Activated CD4-positive, alpha-beta T cell treated with anti-CD3 and anti-CD28 coated beads, Interleukin-2, amount 50 U/mL, for 4 hours (primary cell): ENCODE results near the gene RMND5B.
"Not testable (repeated sequence)": the region's sequence is repeated elsewhere in the genome, so short reads cannot be mapped to it uniquely, and the experiment has no call there.

Experiments
- DNase-seq, 2 experiments: peaks; one replicate each; pipeline ENCODE4 v3.0.0-alpha.2; 2020

Gene RMND5B, protein sequence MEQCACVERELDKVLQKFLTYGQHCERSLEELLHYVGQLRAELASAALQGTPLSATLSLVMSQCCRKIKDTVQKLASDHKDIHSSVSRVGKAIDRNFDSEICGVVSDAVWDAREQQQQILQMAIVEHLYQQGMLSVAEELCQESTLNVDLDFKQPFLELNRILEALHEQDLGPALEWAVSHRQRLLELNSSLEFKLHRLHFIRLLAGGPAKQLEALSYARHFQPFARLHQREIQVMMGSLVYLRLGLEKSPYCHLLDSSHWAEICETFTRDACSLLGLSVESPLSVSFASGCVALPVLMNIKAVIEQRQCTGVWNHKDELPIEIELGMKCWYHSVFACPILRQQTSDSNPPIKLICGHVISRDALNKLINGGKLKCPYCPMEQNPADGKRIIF

DNA sequence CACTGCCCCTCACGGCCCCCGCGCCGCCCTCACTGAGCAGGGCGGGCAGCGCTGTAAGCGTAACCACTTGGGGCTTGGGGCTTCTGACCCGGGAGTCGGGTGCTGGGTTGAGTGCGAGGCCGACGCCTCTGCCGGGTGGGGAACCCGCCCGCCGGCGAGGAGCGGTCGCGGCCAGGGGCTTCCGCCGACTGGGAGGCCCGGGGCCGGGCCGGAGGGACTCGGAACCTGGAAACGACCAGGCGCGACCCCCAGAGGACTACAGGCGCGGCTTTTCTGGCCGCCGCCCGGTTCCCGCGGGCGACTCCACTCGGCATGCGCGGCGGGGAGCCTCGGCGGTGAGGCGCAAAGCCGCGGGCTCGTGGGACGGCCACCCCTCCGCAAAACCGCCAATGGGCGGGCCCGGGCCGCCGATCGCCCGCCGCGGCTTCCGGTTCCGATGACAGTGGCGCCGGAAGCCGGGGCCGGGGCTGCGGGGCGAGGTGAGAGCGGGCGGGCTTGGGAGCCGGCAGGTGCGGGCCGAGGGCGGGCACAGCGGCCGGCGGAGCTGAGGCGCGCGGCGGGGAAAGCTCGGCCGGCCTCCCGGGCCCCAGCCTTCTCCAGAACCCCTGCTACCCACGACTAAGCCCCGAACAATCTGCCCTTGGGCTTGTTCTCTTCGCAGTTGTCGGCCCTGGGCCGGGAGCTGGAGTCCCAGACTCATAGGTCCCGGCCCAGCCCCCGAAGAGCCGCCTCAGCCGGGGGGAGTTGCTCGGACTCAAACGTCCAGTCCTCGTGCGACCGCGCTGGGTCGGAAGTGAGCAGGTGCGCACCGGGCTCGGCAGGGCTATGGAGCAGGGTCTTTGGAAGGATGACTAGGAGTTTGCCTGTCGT, at the start of gene RMND5B:
Gene RMND5B (plus strand): TSS at position 439 of the 870 bp plus-strand sequence. CDS start 7,106 bp downstream, outside the sequence.
- peak; percentile 66 to 72 for DNase-seq

DNA sequence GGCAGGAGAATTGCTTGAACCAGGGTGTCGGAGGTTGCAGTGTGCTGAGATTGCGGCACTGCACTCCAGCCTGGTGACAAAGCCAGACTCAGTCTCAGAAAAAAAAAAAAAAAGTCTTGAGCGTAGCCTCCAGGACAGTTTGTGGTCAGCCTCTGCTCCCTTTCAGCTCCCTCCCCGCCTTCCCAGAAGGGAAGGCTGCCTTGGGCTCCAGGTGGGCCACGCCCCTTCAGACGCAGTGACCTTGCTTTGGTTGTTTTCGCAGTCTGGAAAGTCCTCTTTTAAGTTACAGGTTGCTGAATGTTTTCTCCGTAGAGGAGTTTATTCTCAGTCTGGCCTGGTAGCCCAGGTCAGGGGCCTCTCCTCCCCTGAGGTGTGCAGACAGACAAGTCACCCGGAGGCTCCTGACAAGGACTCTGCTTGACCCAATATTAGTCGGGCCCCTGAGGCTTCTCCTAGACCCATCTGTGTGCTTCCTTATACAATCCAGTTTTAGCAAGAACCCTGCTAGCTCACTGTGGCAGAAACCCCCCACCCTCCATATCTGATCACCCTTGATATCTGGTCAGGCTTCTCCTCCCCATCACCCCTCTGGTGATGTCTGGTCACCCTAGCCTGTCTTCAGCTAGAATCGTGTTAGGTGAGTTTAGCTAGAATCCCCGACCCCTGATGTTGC, 49.1 kb upstream of the RMND5B start:
- DNase-seq, result no peak

DNA sequence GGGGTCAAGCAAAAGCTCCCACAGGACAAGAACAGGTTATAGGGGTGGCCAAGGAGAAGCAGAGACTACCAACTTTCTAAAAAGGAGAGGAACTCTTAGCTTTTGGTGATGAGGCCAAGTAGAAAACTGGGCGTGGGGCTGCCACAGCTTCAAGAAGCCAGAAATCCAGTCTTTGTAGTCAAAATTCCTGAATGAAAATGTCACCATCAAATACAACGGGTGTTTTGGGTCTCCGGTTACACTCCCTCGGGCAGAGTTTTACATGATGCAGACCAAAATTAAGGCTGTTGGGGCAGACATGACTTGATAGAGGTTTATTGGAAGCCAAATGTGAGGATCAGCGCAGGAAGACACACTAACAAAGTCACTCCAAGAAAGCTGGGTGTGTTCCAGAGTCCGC, 46.9 kb upstream of the RMND5B start:
- DNase-seq, result no peak

DNA sequence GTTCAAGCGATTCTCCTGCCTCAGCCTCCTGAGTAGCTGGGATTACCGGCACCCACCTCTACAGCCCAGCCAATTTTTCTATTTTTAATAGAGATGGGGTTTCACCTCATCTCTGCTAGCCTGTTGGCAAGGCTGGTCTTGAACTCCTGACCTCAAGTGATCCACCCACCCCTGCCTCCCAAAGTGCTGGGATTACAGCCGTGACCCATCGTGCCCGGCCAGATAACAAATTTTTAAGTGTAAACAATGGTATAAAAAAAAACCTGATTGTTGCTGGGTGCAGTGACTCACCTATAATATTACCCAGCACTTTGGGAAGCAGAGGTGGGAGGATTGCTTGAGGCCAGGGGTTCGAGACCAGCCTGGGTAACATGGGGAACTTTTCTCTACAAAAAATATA, 45.5 kb upstream of the RMND5B start:
- DNase-seq, result no peak

DNA sequence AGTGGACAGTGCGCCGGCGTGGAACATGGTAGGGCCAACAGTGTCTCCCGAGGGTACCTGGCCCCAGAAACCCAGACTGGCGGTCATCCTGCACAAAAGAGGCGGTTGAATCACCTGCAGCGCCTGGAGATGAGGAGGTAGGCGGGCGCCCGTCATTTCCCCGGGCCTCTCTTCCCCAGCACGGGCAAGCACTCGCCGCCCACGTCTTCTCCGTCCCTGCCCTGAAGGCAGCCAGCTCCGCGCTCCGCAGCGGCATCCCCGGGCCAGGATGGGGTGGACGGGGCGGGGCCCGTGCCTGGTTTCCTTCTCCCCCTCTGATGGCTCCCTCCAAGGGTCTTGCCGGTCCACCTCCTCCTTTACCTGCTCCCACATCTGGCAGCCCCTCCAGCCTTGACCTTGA, 44.5 kb upstream of the RMND5B start:
- no peak for DNase-seq

DNA sequence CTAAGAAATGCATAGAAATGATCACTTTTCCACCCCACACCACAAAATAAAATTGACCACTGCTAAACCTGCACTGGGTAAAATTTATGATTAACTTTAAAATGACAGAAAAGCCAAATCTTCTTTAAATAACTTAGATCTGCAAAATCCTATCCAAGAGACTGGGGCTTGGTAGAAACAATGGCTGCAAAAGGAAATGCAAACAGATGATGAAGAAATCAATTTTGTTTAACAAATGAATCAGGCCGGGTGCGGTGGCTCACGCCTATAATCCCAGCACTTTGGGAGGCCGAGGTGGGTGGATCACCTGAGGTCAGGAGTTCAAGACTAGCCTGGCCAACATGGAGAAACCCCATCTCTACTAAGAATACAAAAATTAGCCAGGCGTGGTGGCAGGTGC, 43.6 kb upstream of the RMND5B start:
- not testable (repeated sequence) for DNase-seq

DNA sequence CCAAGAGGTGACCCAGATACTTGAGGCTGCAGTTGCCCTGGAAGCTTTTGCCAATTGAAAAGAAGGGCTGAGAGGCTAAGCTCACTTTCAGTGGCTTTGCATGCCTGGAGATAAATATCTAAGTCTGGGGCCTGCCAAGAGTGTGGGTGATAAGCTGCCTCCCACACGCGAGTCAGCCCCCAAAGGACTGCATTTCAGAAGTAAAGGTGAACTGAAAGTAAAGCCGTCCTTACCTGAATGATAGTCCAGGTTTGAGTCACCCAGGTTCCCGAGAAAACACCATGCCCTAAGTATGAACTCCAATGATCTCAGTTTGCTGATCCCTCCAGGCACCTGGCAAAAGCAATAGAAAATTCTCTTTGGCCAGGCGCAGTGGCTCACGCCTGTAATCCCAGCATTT, 40.0 kb upstream of the RMND5B start:
- no peak for DNase-seq

DNA sequence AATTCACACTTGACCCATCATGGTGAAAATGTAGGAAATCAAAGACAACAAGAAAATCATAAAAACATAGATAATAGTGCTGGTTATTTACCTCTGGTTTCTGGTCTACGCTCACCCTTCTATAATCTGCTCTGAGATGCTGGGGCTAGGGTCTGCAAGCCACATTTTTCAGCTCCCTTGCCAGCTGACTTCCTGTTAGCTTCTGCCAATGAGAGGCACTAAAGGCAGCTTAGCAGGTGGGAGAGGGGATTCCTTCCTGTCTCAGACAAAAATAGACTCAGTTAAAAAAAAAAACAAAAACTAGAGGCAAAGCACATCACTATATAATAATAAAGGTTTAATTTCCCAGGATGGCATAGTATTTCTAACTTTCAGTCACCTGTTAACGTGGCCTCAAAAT, 37.7 kb upstream of the RMND5B start:
- DNase-seq, result no peak

DNA sequence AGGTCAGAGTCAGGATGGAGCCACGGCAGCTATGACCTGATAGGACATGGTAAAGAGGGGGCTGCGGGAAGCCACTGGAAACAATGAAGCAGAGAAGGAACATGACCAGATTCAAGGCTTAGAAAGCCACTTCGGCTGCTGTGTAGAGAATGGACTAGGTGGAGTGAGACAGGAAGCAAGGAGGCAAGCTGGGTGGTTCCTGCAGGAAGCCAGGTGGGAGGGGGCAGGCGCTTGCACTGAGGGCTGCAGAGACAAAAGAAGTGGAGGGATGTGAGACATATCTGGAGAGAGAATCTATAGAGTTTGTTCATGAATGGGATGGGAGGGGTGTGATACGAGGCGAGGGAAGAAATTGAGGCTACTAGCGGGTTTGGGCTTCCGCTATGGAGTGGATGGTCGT, 36.5 kb upstream of the RMND5B start:
- DNase-seq, result no peak

DNA sequence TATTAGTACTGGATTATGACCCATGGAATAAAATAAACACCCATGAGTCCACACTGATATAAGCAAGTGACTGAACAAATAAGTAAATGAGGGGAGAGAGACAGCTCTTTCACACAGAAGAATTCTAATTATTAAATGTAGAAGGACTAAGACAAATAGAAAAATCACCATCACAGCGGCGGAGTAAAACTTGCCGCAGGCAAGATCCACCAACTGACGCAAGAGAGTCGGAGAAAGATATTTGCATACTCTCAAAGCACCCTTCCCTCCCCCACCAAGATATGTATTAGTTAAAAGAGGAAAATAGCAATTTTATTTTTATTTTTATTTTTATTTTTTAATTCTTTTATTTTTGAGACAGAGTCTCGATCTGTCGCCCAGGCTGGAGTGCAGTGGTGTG, 32.1 kb upstream of the RMND5B start:
- no peak for DNase-seq

DNA sequence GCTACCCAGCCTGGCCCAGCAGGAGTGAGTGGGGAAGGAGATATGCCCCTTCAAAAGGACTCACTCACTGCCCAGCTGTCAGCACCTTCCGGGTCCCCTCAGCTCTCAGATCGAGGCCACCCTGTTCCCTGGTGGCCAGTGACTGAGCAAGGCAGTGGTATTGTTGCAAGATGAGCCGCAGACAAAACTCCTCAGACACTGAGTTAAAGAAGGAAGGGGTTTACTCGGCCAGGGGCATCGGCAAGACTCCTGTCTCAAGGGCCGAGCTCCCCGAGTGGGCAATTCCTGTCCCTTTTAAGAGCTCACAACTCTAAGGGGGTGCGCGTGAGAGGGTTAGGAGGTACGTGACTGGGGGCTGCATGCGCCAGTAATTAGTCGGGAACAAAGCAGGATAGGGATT, 27.2 kb upstream of the RMND5B start:
- DNase-seq, result no peak

DNA sequence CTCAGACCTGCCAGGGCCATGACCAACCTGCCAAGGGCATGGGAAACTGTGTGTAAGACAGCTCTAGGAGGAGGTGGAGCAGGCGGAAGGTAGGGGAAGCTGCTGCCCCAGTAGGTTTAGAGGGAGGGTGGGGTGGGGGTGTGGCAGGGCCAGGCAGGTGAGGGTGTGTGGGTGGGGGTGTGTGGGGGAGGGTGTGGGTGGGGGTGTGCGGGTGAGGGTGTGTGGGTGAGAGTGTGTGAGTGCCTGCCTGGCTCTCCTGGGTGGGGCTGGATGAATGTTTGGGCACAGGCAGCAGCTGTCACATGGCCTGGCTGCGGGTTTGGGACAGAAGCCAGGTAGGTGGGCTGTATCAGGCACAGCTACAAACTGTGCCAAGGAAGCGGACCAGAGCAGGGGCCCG, 26.3 kb upstream of the RMND5B start:
- DNase-seq, result no peak

DNA sequence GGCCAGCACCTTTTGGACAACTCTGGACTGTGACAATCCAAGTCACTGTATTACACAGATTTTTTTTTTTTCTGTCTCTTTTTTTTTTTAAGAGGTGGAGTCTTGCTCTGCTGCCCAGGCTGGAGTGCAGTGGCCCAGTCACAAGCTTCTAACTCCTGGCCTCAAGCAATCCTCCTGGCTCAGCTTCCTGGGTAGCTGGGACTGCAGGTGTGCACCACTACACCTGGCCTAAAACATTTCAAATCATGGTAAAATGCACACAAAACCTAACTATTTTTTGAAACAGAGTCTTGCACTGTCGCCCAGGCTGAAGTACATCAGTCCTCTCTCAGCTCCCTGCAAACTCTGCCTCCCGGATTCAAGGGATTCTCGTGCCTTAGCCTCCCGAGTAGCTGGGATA, 24.7 kb upstream of the RMND5B start:
- DNase-seq, result no peak

DNA sequence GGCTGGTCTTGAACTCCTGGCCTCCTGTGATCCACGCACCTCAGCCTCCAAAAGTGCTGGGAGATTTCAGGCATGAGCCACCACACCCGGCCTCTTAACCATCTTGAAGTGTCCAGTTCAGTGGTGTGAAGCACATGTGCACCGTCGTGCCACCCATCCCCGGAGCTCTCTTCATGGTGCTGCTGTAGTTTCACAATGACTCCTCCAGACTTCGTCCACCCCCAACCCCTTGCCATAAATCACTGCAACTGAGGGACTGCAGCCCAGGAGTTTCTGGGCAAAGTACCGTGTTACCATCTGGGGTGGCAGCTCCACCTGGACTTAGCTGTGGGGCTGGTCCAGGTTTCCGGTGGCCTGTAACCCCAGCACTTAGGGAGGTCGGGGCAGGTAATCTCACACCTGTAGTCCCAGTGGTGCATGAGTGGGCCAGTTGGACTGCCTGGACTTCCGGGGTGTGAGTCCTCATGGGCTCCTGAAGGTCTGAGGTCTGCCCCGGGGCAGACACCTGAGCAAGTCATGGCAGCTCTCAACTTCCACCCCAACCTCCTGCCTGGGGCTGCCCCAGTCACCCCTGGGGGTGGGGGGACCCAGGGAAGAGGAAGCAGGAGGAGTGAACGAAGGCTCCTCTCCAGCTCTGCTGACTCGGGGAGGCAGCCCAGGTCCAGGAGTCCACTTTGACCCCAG, 24.1 kb upstream of the RMND5B start:
- no peak for DNase-seq

DNA sequence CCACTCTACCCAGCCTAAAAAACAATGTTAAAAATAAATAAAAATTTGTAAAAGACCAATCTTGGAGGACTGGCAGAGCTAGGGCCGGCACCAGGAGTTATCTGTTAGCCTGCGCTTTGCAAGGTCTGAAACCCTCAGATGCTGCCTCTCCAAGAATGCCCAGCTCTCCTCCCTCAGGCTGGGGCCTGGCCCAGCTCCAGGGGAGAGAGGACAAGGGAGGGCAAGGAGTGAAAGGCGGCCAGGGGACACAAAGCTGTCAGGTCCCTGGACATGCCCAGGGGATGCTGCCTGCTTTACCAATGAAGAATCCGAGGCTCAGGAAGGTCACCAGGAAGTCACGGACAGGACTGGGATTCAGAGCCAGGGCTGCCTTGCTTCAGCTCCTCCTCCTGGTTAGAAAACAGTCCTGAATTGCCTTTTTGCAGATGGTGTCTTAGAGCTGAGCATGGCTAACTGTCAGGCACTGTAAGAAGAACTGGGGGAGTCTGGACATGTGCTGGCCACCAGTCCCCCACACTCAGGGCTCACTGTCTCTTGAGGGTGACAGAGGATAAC, 23.0 kb upstream of the RMND5B start:
- no peak for DNase-seq

DNA sequence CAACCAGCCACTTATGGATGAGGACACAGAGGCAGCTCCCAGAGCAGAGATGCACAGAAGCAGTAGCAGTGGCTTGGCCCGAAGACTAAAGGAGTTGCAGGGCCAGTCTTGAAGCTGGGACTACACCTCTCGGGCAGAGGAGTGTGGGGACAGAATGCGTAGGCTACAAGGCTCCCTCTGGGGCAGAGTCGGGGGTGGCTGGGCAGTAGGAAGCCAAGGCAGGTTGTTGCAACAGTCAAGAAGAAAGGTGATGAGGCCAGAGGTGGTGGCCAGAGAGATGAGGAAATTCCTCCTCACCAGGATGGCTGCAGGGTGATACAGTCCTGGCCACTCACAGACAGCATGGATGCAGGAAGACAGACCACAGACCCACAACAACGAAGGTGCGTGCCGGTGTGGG, 22.4 kb upstream of the RMND5B start:
- no peak for DNase-seq

DNA sequence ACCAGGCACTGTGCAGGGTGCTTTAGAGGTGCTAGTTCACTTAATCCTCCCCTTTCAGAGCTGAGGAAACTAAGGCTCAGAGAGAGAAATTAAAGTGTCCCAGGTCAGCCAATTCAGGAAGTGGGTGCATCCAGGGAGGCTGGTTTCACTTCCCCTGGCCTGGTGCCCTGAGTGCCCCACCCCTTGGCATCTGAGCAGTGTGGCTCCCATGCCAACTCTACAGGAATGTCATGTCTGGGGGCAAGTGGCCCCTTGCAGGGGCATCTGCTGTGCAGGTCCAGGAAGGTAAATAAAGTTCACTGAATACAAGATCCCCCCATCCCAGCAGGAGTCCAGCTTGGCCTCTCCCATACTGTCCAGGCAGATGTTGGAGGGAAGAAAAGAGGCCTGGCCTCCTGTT, 21.8 kb upstream of the RMND5B start:
- no peak for DNase-seq

DNA sequence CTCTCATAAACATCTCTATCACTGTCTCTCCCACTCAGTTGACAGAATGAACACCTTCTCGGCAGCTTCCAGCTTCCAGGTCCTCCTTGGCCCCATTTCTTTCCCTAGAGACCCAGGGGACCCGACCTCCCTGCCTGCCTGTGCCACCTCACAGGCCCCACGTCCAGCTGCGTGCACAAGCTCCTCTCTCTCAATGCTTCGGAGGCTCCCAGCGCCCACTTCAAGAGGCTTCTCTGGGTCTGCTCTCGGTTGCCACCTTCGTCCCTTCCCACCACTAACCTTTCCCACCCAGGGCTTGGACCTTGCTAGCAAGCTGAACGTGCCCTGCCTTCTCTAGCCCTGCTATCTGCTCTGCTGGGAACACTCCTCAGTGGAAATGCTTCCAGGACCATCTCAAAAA, 20.3 kb upstream of the RMND5B start:
- DNase-seq, result no peak

DNA sequence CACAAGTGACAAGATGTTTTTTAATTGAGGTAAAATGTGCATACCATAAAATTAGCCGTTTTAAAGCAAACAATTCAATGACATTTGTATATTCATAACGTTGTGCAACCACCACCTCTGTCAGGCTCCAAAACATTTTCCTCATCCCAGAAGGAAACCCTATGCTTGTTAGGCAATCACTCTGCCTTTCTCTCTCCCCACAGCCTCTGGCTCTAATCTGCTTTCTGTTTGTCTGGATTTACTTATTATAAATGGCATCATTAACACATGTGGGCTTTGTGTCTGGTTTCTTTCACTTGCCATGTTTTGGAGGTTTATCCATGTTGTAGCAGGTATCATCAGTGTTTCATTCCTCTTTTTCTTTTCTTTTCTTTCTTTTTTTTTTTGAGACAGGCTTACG, 18.9 kb upstream of the RMND5B start:
- no peak for DNase-seq

DNA sequence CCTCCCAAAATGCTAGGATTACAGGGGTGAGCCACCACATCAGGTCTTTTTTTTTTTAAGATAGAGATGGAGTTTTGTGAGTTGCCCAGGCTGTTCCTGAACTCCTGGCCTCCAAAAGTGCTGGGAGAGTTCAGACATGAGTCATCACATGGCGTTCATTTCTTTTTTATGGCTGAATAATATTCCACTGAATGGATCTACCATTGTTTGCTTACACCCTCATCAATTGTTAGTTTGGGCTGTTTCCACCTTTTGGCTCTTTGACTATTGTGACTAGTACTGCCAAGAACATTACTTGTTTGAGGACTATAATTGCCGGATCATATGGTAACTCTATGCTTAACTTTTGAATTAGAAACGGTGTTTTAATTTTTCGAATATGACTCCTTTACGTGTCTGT, 18.3 kb upstream of the RMND5B start:
- no peak for DNase-seq

DNA sequence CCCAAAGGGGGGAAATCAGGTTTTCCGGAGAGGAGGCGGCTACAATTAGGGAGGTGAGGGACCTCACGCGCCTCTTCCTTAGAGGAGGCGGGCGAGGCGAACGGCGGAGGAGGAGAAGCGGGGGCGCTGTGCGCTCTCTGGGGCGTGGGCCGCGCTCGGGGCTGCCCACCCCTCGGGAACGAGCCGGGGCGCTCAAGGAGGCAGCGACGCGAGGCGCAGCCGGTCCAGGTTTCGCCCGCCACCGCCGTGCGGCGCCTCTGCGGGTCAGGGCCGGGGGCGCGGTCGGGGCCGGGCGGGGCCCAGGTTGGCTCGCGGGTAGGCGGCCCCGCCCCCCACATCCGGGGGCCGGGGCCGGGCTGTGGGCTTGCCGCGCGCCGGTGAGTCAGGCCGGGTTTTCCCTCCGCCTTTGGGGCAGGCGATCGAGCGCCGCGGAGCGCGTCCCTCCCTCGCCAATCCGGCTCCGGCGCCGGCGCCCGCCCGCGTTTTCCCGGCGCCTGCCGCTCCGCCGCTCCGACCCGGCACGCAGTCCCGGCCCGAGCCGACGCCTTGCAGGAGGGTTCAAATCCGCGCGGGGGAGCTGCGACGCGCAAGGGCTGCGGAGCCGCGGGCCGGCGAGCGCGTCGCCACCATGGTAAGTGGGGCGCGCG, 17.6 kb upstream of the RMND5B start, which contains the start of gene N4BP3:
Gene N4BP3 (plus strand): TSS at position 392 of the 647 bp plus-strand sequence. CDS start 6,052 bp downstream, outside the sequence.
- DNase-seq, result peak; percentile 74 to 80

DNA sequence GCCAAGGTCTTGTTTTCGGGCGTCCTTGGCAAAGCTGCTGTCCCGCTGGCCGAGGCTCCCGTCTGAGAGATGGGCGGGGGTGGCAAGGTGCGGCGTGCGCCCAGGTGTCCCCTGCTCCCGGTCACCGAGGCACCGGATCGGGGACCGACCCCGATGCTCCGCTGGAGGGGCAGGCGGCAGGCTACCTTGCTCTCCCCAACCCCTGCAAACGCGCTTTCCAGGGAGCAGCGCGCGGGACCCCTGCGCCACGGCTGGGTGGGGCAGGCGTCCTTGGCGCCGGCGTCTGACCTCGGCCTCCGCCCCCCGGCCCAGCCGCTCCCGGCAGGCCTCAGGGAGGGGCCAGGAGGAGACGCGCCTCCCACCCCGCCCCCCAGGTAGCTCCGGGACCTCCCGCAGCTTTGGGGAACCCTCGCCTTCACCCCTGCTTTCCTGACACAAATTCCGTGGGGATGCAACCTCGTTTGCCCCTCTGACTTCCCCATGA, 16.9 kb upstream of the RMND5B start:
- no peak for DNase-seq
